Heart left ventricle (tissue), 16 donors: Measurements from ENCODE around the gene PMM2. TPM values are rescaled to one million over a fixed set of nuclear protein-coding genes. Genes with fewer than 3 reads are reported as not detected.
A peak's percentile ranks its signal among the peaks of the same experiment; 100 is the strongest.

Source experiments
- ATAC-seq, 4 donors: fragments of 200-7000 bp; cut with Tn5 transposase; one replicate each; pipeline ENCODE4 v1.9.1; 2020 to 2022; ENCODE audit warnings: moderate library complexity in 4 of 4, mild to moderate bottlenecking in 3 of 4, moderate number of reproducible peaks in 1 of 4
- DNase-seq, 5 donors: peaks; one replicate each; pipeline ENCODE4 v3.0.0-alpha.2; 2020
- H3K27ac ChIP-seq, 12 donors: fragments of 200-600 bp; sonication (generic) in 4 of 12; one replicate each; pipeline versions ENCODE4 v1.5.0 to v1.8.0; 2016 to 2022; ENCODE audit warnings: mild to moderate bottlenecking in 2 of 12
- H3K27me3 ChIP-seq, 9 donors: fragments of 200-600 bp; sonication (generic) in 2 of 9; one replicate each; pipeline versions ENCODE4 v1.5.1 to v1.8.0; 2016 to 2022; ENCODE audit warnings: mild to moderate bottlenecking in 3 of 9
- H3K36me3 ChIP-seq, 9 donors: fragments of 200-600 bp; sonication (generic) in 2 of 9; one replicate each; pipeline versions ENCODE4 v1.5.0 to v1.8.0; 2018 to 2022; ENCODE audit warnings: mild to moderate bottlenecking in 2 of 9
- H3K4me1 ChIP-seq, 12 donors: fragments of 200-600 bp; sonication (generic) in 4 of 12; one replicate each; pipeline versions ENCODE4 v1.5.0 to v1.8.0; 2016 to 2022; ENCODE audit warnings: mild to moderate bottlenecking in 3 of 12
- H3K4me3 ChIP-seq, 12 donors: fragments of 200-600 bp; sonication (generic) in 4 of 12; one replicate each; pipeline versions ENCODE4 v1.5.0 to v1.8.0; 2017 to 2022; ENCODE audit warnings: mild to moderate bottlenecking in 9 of 12, moderate library complexity in 4 of 12
- H3K9me3 ChIP-seq, 12 donors: fragments of 200-600 bp; sonication (generic) in 4 of 12; one replicate each; pipeline versions ENCODE4 v1.5.0 to v1.8.0; 2016 to 2022; ENCODE audit warnings: mild to moderate bottlenecking in 1 of 12
- CTCF ChIP-seq, 12 donors: fragments of 200-600 bp; sonication (generic) in 4 of 12; IDR thresholded peaks; one replicate each; pipeline versions ENCODE4 v1.5.0 to v1.8.0; 2018 to 2022; ENCODE audit warnings: antibody characterized with exemption in 12 of 12, mild to moderate bottlenecking in 5 of 12
- POLR2A ChIP-seq, 2 donors: fragments of 450-650 bp; IDR thresholded peaks; one replicate each; pipeline ENCODE4 v1.6.1; 2017; ENCODE audit warnings: antibody characterized with exemption in 2 of 2, mild to moderate bottlenecking in 2 of 2, moderate library complexity in 2 of 2
- WGBS, 4 donors: extraction: QIAGEN DNeasy Blood & Tissue Kit in 2 of 4; methylation state at CpG; one replicate each; pipeline versions ENCODE4 v1.1.5 to v1.1.7; 2013 to 2018; 5-methylcytosine and 5-hydroxymethylcytosine counted together
- intact Hi-C, 10 donors: fragments of 100-400 bp; cut with DNase I; formaldehyde crosslinking; loops; one replicate each; pipeline versions ENCODE4 v1.11.1 to v1.14.2; 2022
- polyA plus RNA-seq, 2 donors: library from polyadenylated mRNA; stranded (reverse); fragments of 200-250 nt; gene quantifications; one replicate each; pipeline ENCODE4 v1.2.3, GENCODE V29; 2013
- total RNA-seq, 9 donors: library from RNA; depleted of rRNA in 2 of 9; stranded (reverse); fragments of >200 nt in 2 of 9; fragmentation: NEBNext Ultra II Directional in 3 of 9; extraction: Animal tissue kit (Norgen Biotek cat#: 25700) in 3 of 9; gene quantifications; one replicate each; pipeline versions ENCODE4 v1.1.0 to v1.2.4, GENCODE V29; 2016 to 2023
- donor health status: ischemic (EF 13 %, LVEDD 7.1; RV severe dilation, severe dysfunction).
- donor health status: healthy with polysubstance abuse.
- donor health status: DM: no; HTN: yes; CAD: no.
- donor health status: DM: no; HTN: no; CAD: no.
- donor health status: ischemic (EF 25% LVEDD 6.9; RV normal size, moderate dysfunction).
- donor health status: ischemic (EF 25% LVEDD 5.7; RV mildly dilated, moderate dysfunction).
- donor health status: healthy.
- donor health status: DM: yes; HTN: yes; CAD: no.
- donor health status: ischemic (EF 35%, LVEDD 5.7; RV mildly dilated, moderate dysfunction).
- donor health status: nonischemic (EF 11% LVEDD 7.7; RV severe dilation, severe dysfunction).
- donor health status: DM: yes; HTN: yes; CAD: no.
- donor health status: PGD.
- donor health status: ischemic (EF 29% LVEDD 5.4; RV normal size, mild dysfunction).
- donor health status: nonischemic (EF 23%, LVEDD 6.1; RV moderate dilation, normal function).

PMM2 gene
- total and polyA plus RNA-seq, 11 donors, result 9.8 to 29.4 (median 13.4) TPM

DNA sequence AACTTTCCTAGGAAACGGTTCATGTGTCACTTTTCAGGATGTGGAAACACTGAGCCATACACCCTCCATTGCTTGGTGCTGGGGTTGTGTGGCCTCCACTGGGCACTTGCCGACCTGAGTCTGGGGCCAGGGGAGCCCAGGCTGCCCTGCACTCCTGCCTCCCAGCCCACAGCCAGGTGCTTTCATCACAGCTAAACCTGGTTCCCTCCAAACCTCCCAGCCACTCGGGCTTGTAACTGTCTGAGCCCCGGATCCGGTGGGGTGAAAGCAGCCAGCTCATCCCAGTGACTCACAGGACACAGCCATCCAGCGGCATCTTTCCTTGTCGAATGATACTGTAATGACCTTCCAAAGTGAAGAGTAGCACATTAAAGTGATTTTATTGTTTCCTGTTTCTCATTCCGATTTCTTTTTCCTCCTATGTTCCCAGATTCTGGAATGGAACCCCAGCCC, 51.3 kb downstream of the PMM2 start:
- DNase-seq (no peak), ATAC-seq (no peak)
- TF ChIP-seq POLR2A (IDR thresholded peaks at IDR 0.05) (no peak), CTCF (IDR thresholded peaks at IDR 0.05) (no peak)
- intact Hi-C loops, result no loop called here
- 77 to 90% (median 86%) methylated on average over 8 of the region's 8 CpGs for WGBS, 4 donors
- Histone ChIP-seq H3K9me3 (no peaks in the 10 kb centered on the region), H3K36me3 (peaks cover 0 to 62% (median 43%) of the 10 kb centered on the region in 9 donors), H3K27me3 (no peaks in the 10 kb centered on the region), H3K27ac (peak overlapping the region in 1 of 12 donors; percentile 70), H3K4me1 (peaks cover 0 to 33% (median 19%) of the 10 kb centered on the region in 12 donors), H3K4me3 (no peak overlapping the region)

DNA sequence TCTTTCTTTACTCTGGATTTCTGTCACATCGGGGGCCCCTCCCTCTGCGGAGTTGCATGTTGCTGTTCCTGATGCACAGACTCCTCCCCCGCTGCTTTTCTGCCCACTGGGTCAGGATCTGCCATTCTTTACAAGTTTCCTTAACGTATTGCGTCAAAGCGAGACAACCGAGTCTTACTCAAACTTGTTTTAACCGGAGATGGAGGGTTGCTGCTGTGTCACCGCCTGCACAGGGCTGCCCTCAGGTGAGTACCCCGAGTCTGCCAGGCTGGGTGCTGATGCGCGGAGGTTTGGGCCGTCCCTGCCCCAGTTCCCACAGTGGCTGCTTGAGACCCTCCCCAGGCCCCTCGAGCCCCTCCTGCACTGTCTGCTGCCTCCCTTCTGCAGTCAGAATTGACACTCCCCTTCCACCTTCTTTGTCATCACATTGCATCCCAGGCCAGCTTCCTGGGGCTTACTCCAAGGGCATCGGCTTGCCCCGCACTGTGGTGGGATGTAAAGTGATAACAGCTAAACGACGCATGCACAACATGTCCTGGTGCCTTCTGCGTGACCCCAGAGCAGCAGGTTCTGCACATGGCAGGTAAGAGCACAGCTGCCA, 51.9 kb downstream of the PMM2 start:
- ATAC-seq (no peak), DNase-seq (peak in 1 of 5 donors; percentile 27)
- TF ChIP-seq CTCF (IDR thresholded peaks at IDR 0.05) (no peak), POLR2A (IDR thresholded peaks at IDR 0.05) (no peak)
- WGBS, 4 donors, result 78 to 84% (median 81%) methylated on average over 18 to 19 of the region's 19 CpGs
- Histone ChIP-seq H3K27me3 (no peaks in the 10 kb centered on the region), H3K27ac (peak overlapping the region in 10 of 12 donors; percentile 50 to 70 (median 60)), H3K4me3 (no peak overlapping the region), H3K36me3 (peaks cover 0 to 65% (median 46%) of the 10 kb centered on the region in 9 donors), H3K9me3 (no peaks in the 10 kb centered on the region), H3K4me1 (peaks cover 0 to 33% (median 19%) of the 10 kb centered on the region in 12 donors)
- intact Hi-C loops, result no loop called here

DNA sequence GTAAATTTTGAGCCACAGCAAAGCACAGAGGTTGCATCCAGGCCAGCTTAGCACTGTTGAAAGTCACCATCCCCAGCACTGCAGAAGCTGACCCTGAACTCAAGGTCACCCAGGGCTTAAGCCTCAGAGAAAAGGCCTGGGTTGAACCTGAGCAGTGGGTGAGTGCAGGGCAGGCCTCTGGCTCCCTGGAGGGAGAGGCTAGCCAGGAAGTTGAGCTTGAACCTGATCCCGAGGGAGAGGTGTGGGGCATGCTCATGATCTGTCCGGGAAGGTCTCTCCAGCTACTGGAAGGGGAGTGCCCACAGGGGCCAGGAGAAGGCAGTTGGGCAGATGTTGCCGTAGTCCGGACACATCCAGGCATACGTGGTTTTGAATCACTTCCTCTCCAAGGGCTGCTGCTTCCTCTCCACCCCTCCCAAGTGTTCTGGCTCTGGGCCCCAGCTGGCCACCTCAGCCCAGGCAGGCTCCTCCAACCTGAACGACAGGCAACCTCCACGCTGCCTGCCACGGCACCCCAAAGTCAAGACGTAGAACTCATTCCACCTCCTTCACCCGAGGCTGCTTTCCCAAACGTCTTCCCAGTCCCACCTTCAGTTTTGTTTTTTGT, 52.7 kb downstream of the PMM2 start:
- peaks cover 0 to 33% (median 19%) of the 10 kb centered on the region in 12 donors for H3K4me1 ChIP-seq

More for the DNA sequence above, 52.7 kb downstream of the PMM2 start:
- DNase-seq (peak in 4 of 5 donors; percentile 57 to 77 (median 64)), ATAC-seq (peak; percentile 34 to 85 (median 79))
- Histone ChIP-seq H3K27me3 (no peaks in the 10 kb centered on the region), H3K4me3 (no peak overlapping the region), H3K27ac (peak overlapping the region in 11 of 12 donors; percentile 50 to 73 (median 60)), H3K9me3 (no peaks in the 10 kb centered on the region), H3K36me3 (peaks cover 0 to 70% (median 55%) of the 10 kb centered on the region in 9 donors)
- intact Hi-C loops, result no loop called here
- WGBS, 4 donors, result 46 to 60% (median 47%) methylated on average over 10 to 11 of the region's 11 CpGs
- TF ChIP-seq CTCF (IDR thresholded peaks at IDR 0.05) (no peak), POLR2A (IDR thresholded peaks at IDR 0.05) (no peak)
